ENCODE data around the gene PLEK. TPM values are rescaled to one million over a fixed set of nuclear protein-coding genes. Genes with fewer than 3 reads are reported as not detected.

PLEK gene
- total RNA-seq, 1 donor from 2014 or later, result not detected

DNA sequence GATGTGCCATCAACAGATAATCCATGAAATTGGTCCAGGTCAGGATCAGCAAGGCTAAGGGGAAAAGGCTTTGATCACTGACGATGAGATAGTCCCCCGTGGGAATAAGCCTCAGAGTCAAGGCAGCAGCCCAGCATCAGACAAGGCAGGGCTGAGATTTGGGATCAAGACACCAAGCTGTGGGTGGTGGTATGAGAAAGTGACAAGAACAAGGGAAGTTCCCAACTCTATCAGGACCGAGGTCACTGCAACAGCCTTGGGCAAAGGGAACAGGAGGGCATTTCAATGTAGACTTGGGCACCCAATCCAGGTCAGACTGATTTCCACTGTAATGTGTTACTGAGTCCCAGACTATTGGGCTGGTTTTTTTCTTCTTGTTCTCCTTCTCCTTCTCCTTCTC lies 18.7 kb downstream of the PLEK start:
- H3K4me3 ChIP-seq (ENCODE audit: low read depth, low read length), result no peak overlapping the region
- H3K36me3 ChIP-seq (ENCODE audit: control insufficient read depth, insufficient read depth, low read length), result no peaks in the 10 kb centered on the region
- FAIRE-seq (no peak), DNase-seq (ENCODE audit: low read depth) (no peak)
- TF ChIP-seq, protein P1, sequence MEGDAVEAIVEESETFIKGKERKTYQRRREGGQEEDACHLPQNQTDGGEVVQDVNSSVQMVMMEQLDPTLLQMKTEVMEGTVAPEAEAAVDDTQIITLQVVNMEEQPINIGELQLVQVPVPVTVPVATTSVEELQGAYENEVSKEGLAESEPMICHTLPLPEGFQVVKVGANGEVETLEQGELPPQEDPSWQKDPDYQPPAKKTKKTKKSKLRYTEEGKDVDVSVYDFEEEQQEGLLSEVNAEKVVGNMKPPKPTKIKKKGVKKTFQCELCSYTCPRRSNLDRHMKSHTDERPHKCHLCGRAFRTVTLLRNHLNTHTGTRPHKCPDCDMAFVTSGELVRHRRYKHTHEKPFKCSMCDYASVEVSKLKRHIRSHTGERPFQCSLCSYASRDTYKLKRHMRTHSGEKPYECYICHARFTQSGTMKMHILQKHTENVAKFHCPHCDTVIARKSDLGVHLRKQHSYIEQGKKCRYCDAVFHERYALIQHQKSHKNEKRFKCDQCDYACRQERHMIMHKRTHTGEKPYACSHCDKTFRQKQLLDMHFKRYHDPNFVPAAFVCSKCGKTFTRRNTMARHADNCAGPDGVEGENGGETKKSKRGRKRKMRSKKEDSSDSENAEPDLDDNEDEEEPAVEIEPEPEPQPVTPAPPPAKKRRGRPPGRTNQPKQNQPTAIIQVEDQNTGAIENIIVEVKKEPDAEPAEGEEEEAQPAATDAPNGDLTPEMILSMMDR (IDR thresholded peaks at IDR 0.05; ENCODE audit: insufficient read depth, low read length, severe bottlenecking), result no peak
- peaks cover 1% of the 10 kb centered on the region for H3K27me3 ChIP-seq (ENCODE audit: control insufficient read depth, insufficient read depth, low read length)

DNA sequence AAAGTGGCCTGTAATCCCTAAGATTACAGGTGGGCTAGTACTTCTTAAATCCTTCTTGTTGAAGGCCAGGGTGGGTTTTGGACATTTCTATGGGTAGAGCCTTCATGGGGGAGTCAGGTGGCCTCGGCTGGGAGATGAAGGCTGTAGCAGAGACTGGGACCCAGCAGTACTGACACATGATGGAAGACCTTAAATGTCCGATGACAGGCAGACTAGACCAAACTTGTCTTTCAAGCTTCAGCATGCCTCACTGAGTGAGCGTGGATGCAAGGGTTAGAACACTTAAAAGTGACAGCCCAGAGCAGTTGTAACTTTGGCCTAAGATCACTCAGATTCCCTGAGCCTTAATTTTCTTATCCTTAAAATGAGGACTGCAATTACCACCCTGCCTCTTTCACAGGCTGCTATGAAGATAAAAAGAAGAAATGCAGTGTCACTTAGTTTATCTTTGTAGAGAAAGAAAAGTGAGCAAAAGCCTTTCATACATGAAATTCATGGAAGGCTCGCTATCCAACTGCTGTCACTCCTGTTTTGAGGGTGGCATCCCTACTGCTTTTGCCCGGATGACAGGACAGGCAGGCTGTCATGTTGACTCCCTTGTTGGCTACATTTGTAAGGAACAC lies 19.5 kb downstream of the PLEK start:
- Histone ChIP-seq H3K4me3 (ENCODE audit: low read depth, low read length) (no peak overlapping the region), H3K36me3 (ENCODE audit: control insufficient read depth, insufficient read depth, low read length) (no peaks in the 10 kb centered on the region), H3K27me3 (ENCODE audit: control insufficient read depth, insufficient read depth, low read length) (peaks cover 1% of the 10 kb centered on the region)
- FAIRE-seq, result no peak
- TF ChIP-seq, protein P1 (IDR thresholded peaks at IDR 0.05; ENCODE audit: insufficient read depth, low read length, severe bottlenecking), result no peak
- DNase-seq (ENCODE audit: low read depth), result peak; percentile 39

DNA sequence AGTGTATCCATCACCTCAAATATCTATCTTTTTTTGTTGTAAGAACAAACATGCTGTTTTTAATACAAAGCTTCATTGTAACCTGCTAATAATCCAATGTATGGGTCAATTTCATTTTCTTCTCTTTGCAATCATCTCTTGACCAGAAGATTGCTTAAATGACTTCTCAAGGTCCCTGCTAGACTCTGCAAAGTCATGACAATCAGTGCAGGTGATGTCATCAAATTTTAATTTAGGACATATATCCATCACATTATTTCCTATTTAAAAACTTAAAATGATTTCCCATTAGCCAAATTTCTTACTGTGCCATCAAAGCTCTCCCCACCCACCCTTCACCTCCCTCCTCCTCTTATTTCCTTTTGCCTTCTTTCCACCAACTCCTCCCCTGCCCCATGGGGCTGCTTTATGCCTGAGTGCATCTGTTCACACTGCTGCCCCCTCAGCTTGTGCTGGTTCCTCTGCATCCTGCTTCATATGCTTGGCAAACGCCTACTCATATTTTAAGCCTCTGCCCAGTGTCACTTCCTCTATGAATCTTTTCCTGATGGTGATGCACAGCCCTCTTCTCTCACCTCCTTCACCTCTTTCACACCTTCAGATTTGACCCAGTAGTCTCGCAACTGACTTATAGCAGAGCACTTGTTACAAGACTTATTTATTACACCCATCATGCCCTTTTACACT lies 20.3 kb downstream of the PLEK start:
- peaks cover 1% of the 10 kb centered on the region for H3K27me3 ChIP-seq (ENCODE audit: control insufficient read depth, insufficient read depth, low read length)
- no peak overlapping the region for H3K4me3 ChIP-seq (ENCODE audit: low read depth, low read length)
- DNase-seq (ENCODE audit: low read depth) (peak; percentile 8), FAIRE-seq (no peak)
- H3K36me3 ChIP-seq (ENCODE audit: control insufficient read depth, insufficient read depth, low read length), result no peaks in the 10 kb centered on the region
- TF ChIP-seq, protein P1 (IDR thresholded peaks at IDR 0.05; ENCODE audit: insufficient read depth, low read length, severe bottlenecking), result no peak

DNA sequence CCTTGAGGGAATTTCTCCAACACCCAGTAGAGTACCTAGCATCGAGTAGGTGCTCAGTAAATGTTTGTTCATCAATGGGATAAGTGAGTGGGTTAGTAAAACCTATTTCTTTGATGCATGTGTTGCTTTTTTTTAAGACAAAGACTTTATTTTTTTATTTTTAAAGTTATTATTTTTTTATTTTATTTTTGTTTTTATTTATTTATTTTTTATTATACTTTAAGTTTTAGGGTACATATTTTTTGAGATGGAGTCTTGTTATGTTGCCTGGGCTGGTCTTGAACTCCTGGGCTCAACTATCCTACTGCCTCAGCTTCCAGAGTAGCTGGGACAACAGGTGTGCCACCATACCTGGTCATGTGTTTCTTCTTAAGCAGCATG lies 20.8 kb downstream of the PLEK start:
- Histone ChIP-seq H3K4me3 (ENCODE audit: low read depth, low read length) (no peak overlapping the region), H3K36me3 (ENCODE audit: control insufficient read depth, insufficient read depth, low read length) (no peaks in the 10 kb centered on the region), H3K27me3 (ENCODE audit: control insufficient read depth, insufficient read depth, low read length) (peaks cover 1% of the 10 kb centered on the region)
- no peak for DNase-seq (ENCODE audit: low read depth)
- FAIRE-seq, result no peak
- TF ChIP-seq, protein P1 (IDR thresholded peaks at IDR 0.05; ENCODE audit: insufficient read depth, low read length, severe bottlenecking), result no peak

DNA sequence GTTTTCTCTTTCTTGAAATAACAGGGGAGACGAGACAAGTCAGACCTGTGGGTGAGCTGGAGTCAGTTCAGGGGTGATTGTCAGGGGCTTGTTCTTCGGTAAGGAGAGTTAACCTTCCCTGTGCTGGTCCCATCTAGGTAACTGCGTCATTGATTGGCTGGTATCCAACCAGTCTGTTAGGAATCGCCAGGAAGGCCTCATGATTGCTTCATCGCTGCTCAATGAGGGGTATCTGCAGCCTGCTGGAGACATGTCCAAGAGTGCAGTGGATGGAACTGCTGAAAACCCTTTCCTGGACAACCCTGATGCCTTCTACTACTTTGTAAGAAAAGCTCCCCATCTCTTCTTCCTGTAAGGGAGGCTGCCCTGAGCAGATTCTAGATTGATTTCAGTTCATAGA lies 21.3 kb downstream of the PLEK start:
- no peak overlapping the region for H3K4me3 ChIP-seq (ENCODE audit: low read depth, low read length)
- H3K27me3 ChIP-seq (ENCODE audit: control insufficient read depth, insufficient read depth, low read length), result peaks cover 1% of the 10 kb centered on the region
- FAIRE-seq (no peak), DNase-seq (ENCODE audit: low read depth) (no peak)
- TF ChIP-seq, protein P1 (IDR thresholded peaks at IDR 0.05; ENCODE audit: insufficient read depth, low read length, severe bottlenecking), result no peak
- H3K36me3 ChIP-seq (ENCODE audit: control insufficient read depth, insufficient read depth, low read length), result no peaks in the 10 kb centered on the region
